HepG2 (cell line): ENCODE results near the gene SPRYD3. TPM values are rescaled to one million over a fixed set of nuclear protein-coding genes. Genes with fewer than 3 reads are reported as not detected.

ENCODE experiments used
- ARID2 ChIP-seq: sonication (generic); formaldehyde crosslinking; IDR thresholded peaks from 2 replicates; pipeline ENCODE4 v1.8.1; 2022; ENCODE audit warnings: mild to moderate bottlenecking, missing genetic modification reagents, borderline replicate concordance
- HES4 ChIP-seq: sonication (generic); formaldehyde crosslinking; IDR thresholded peaks from 2 replicates; pipeline ENCODE4 v1.9.0; 2021; ENCODE audit warnings: mild to moderate bottlenecking, missing genetic modification reagents, borderline replicate concordance
- KLF12 ChIP-seq: sonication (generic); formaldehyde crosslinking; IDR thresholded peaks from 2 replicates; pipeline ENCODE4 v1.4.0; 2020; ENCODE audit warnings: missing genetic modification reagents, borderline replicate concordance
- MYNN ChIP-seq: sonication (generic); formaldehyde crosslinking; IDR thresholded peaks from 2 replicates; pipeline ENCODE4 v1.4.0; 2020; ENCODE audit warnings: mild to moderate bottlenecking, low read depth, missing genetic modification reagents
- PAWR ChIP-seq: sonication (generic); formaldehyde crosslinking; IDR thresholded peaks from 2 replicates; pipeline ENCODE4 v1.4.0; 2020; ENCODE audit warnings: missing genetic modification reagents, mild to moderate bottlenecking, borderline replicate concordance
- XRCC5 ChIP-seq: fragments of 200-400 bp; formaldehyde crosslinking; optimal IDR thresholded peaks from 2 replicates; pipeline ENCODE3; 2017; ENCODE audit warnings: mild to moderate bottlenecking, low read length
- ZBTB33 ChIP-seq: sonication (generic); formaldehyde crosslinking; IDR thresholded peaks from 2 replicates; pipeline ENCODE4 v1.4.0; 2020; ENCODE audit warnings: missing genetic modification reagents
- ZMYM4 ChIP-seq: sonication (generic); formaldehyde crosslinking; IDR thresholded peaks from 2 replicates; pipeline ENCODE4 v1.8.1; 2023; ENCODE audit warnings: mild to moderate bottlenecking, missing genetic modification reagents
- ZNF281 ChIP-seq: sonication (generic); formaldehyde crosslinking; IDR thresholded peaks from 2 replicates; pipeline ENCODE4 v1.4.0; 2020; ENCODE audit warnings: missing genetic modification reagents, borderline replicate concordance
- ZNF318 ChIP-seq: sonication (generic); formaldehyde crosslinking; IDR thresholded peaks from 2 replicates; pipeline ENCODE4 v1.4.0; 2020; ENCODE audit warnings: mild to moderate bottlenecking, missing genetic modification reagents
- ZNF644 ChIP-seq: IDR thresholded peaks from 2 replicates; pipeline ENCODE4 v1.6.1; 2016; ENCODE audit warnings: low read depth
- ZSCAN30 ChIP-seq: sonication (generic); formaldehyde crosslinking; IDR thresholded peaks from 2 replicates; pipeline ENCODE4 v1.5.0; 2020; ENCODE audit warnings: mild to moderate bottlenecking, missing genetic modification reagents
- ZUFSP ChIP-seq: sonication (generic); formaldehyde crosslinking; IDR thresholded peaks from 2 replicates; pipeline ENCODE4 v1.9.0; 2021; ENCODE audit warnings: missing genetic modification reagents, mild to moderate bottlenecking, borderline replicate concordance
- polyA plus RNA-seq, 8 experiments: library from polyadenylated mRNA; depleted of rRNA in 3 of 8; stranded (reverse) in 7 of 8; unstranded in 1 of 8; fragments of >200 nt; fragmentation: Illumina TruSeq in 4 of 8; extraction: Trizol in 4 of 8; gene quantifications; 2 replicates each; pipeline versions ENCODE4 v1.2.1 to v1.2.3, GENCODE V29; 2011 to 2016; ENCODE audit warnings: low read depth in 4 of 8, missing spikeins in 1 of 8, mixed read lengths in 1 of 8; ENCODE audit not compliant: insufficient read depth in 1 of 8
- total RNA-seq, 5 experiments: library from RNA; depleted of rRNA; stranded (reverse); fragments of >200 nt; fragmentation: Illumina TruSeq; extraction: Trizol; gene quantifications; 2 replicates each; pipeline ENCODE4 v1.2.3, GENCODE V29; 2016; ENCODE audit warnings: low read depth in 1 of 5

SPRYD3 gene
- total and polyA plus RNA-seq, 2 of the 13 experiments (the other 11 are each of a cell fraction or from before 2014, with no cell fraction given): 9.0 to 9.2 TPM

- TF ChIP-seq PAWR (CRISPR knock-in tag): no peak
- TF ChIP-seq XRCC5: peak; percentile 24
- TF ChIP-seq MYNN (CRISPR knock-in tag): no peak
- TF ChIP-seq KLF12: no peak
- no peak for TF ChIP-seq ZUFSP (CRISPR knock-in tag)
- peak; percentile 65 for TF ChIP-seq ZBTB33 (CRISPR knock-in tag)
- no peak for TF ChIP-seq ARID2 (CRISPR knock-in tag)
- TF ChIP-seq ZNF318 (CRISPR knock-in tag): no peak
- TF ChIP-seq ZSCAN30: no peak
- no peak for TF ChIP-seq HES4 (CRISPR knock-in tag)
- peak; percentile 42; the same call in 1 of the 2 replicates for TF ChIP-seq ZMYM4
- TF ChIP-seq ZNF281 (CRISPR knock-in tag): no peak
- TF ChIP-seq ZNF644 (CRISPR knock-in tag): 0 out of 2 replicates have a peak, but pooled peaks have one; percentile 25
These were observed 4.7 kb downstream of the SPRYD3 start (continued) for GRCh38 chr12:53074283-53074998.
